ENCODE data around the gene GPR107. TPM values are rescaled to one million over a fixed set of nuclear protein-coding genes. Genes with fewer than 3 reads are reported as not detected.

GPR107 gene
- total and polyA plus RNA-seq, 2 of the 8 experiments (the other 6 are each of a cell fraction or from before 2014, with no cell fraction given), result 19.3 to 30.7 TPM

GRCh38 chr9:130187523-130187846 is 133.8 kb downstream of the GPR107 start:
- Histone ChIP-seq H3K27ac (ENCODE audit: low read depth, low read length) (no peak overlapping the region), H2BK5ac (ENCODE audit: low read depth, low read length) (peak overlapping the region; percentile 67), H2AK5ac (ENCODE audit: low read depth, low read length) (no peak overlapping the region), H3K4me3 (ENCODE audit: extremely low read depth in 1 of 4, insufficient read depth in 2 of 4, low read depth in 3 of 4, low read length in 4 of 4) (no peak overlapping the region), H3K23me2 (ENCODE audit: low read depth, low read length) (no peaks in the 10 kb centered on the region), H3K23ac (ENCODE audit: insufficient read length) (no peak overlapping the region), H4K20me1 (replicated peaks in 1 of 2; ENCODE audit: control insufficient read depth in 1 of 2, insufficient read depth in 2 of 2, low read length in 2 of 2) (peaks cover 1 to 6% of the 10 kb centered on the region in 2 experiments), H2BK120ac (replicated peaks; ENCODE audit: low read depth, low read length) (no peak overlapping the region), H3K9me3 (ENCODE audit: insufficient read depth in 2 of 2, low read depth in 1 of 2, low read length in 1 of 2) (no peaks in the 10 kb centered on the region), H3K14ac (ENCODE audit: insufficient read length) (no peak overlapping the region), H3K79me2 (ENCODE audit: control insufficient read depth in 1 of 2, insufficient read depth in 2 of 2, low read length in 2 of 2) (peaks cover 0 to 26% of the 10 kb centered on the region in 2 experiments; a peak in 2 of 4 replicates), H3K56ac (replicated peaks; ENCODE audit: insufficient read length, low read depth, low read length) (no peak overlapping the region), H3K4me1 (replicated peaks in 1 of 4; ENCODE audit: control insufficient read depth in 3 of 4, insufficient read depth in 4 of 4, low read length in 3 of 4) (peaks cover 0 to 43% (median 37%) of the 10 kb centered on the region in 4 experiments; a peak in 6 of 7 replicates), H3K36me3 (ENCODE audit: control insufficient read depth in 2 of 4, insufficient read depth in 4 of 4, low read length in 3 of 4) (no peaks in the 10 kb centered on the region), H2BK15ac (ENCODE audit: low read length) (peak overlapping the region; percentile 72; the same call in 1 of the 2 replicates), H3K4ac (replicated peaks; ENCODE audit: insufficient read length, low read depth, low read length) (no peak overlapping the region), H3K18ac (ENCODE audit: extremely low read depth, low read length) (peak overlapping the region; percentile 81; the same call in 1 of the 2 replicates), H3K9ac (replicated peaks in 1 of 4; ENCODE audit: extremely low read depth in 1 of 4, low read depth in 3 of 4, low read length in 3 of 4) (no peak overlapping the region), H4K5ac (ENCODE audit: insufficient read length, low read depth, low read length) (no peak overlapping the region), H4K91ac (replicated peaks; ENCODE audit: insufficient read length, low read length) (peak overlapping the region; percentile 8), H3K79me1 (ENCODE audit: low read depth, low read length) (peaks cover 24% of the 10 kb centered on the region), H4K8ac (ENCODE audit: extremely low read depth, insufficient read depth, low read length) (0 out of 2 replicates have a peak overlapping the region, but pooled peaks have one; percentile 29), H2BK12ac (ENCODE audit: low read depth, low read length) (no peak overlapping the region), H2BK20ac (ENCODE audit: low read length) (peak overlapping the region; percentile 61; the same call in 1 of the 2 replicates), H3K4me2 (ENCODE audit: insufficient read depth in 1 of 2, low read depth in 2 of 2, low read length in 2 of 2) (0 out of 4 replicates have a peak overlapping the region, but pooled peaks of 1 of the 2 experiments have one; percentile 27), H3K27me3 (replicated peaks in 1 of 4; ENCODE audit: control insufficient read depth in 3 of 4, extremely low read depth in 1 of 4, insufficient read depth in 3 of 4, low read length in 3 of 4) (no peaks in the 10 kb centered on the region), H2AFZ (ENCODE audit: low read length) (no peak overlapping the region)
- ChIA-PET CTCF (ENCODE audit: partially characterized antibody) (interaction anchor here (1.2 to 4.9 kb wide), 6 partner anchors 8 to 129 kb away, joined by 3 to 20 read pairs (median 4); no protein-coding TSS in a partner anchor), POLR2A (ENCODE audit: partially characterized antibody) (interaction anchor here (0.9 kb wide), 1 partner anchor 9 kb away, joined by 3 read pairs; no protein-coding TSS in a partner anchor)
- no peak for TF ChIP-seq KDM5A (IDR thresholded peaks at IDR 0.05; ENCODE audit: low read length)
- no peak for TF ChIP-seq KDM1A (IDR thresholded peaks at IDR 0.05; ENCODE audit: borderline replicate concordance, low read length)
- no peak for TF ChIP-seq CBX8 (IDR thresholded peaks at IDR 0.05; ENCODE audit: borderline replicate concordance, low read depth, low read length)
- no peak for TF ChIP-seq BACH1 (IDR thresholded peaks at IDR 0.05; ENCODE audit: low read length)
- no peak for TF ChIP-seq SRF (IDR thresholded peaks at IDR 0.05; ENCODE audit: low read depth, low read length)
- no peak for TF ChIP-seq NRF1 (IDR thresholded peaks at IDR 0.05; ENCODE audit: low read depth, low read length)
- no peak for FAIRE-seq
- DNase-seq (ENCODE audit: low read depth in 1 of 2, low spot score in 2 of 2), result no peak
- WGBS, 2 experiments (ENCODE audit: extremely low coverage in 1 of 2, insufficient coverage in 1 of 2, insufficient read length in 1 of 2, insufficient replicate concordance in 2 of 2, low coverage in 1 of 2, low lambda C conversion rate in 2 of 2, missing lambda C conversion rate in 1 of 2), result 67% methylated on average over 9 of the region's 9 CpGs; no CpG with 5 or more reads in 1 of the 2 experiments
